Bronchial epithelial cell (primary cell): ENCODE data around the gene TTC7B. TPM values are rescaled to one million over a fixed set of nuclear protein-coding genes. Genes with fewer than 3 reads are reported as not detected.

ENCODE experiments used
- DNase-seq: peaks from one replicate; pipeline ENCODE4 v3.0.0-alpha.2; 2010; ENCODE audit warnings: low read depth
- FAIRE-seq: peaks from 2 replicates; lab custom pipeline; 2011; peaks lifted over from hg19 to GRCh38; lab: Jason Lieb, UNC
- H3K27me3 ChIP-seq: 2 replicates; pipeline ENCODE4 v1.5.1; 2011; ENCODE audit warnings: low read length; ENCODE audit not compliant: control insufficient read depth, insufficient read depth
- H3K36me3 ChIP-seq: 2 replicates; pipeline ENCODE4 v1.5.1; 2011; ENCODE audit warnings: low read length; ENCODE audit not compliant: control insufficient read depth, insufficient read depth
- H3K4me3 ChIP-seq: 2 replicates; pipeline ENCODE4 v1.5.1; 2011; ENCODE audit warnings: mild to moderate bottlenecking, low read depth, low read length, control low read depth
- CTCF ChIP-seq: IDR thresholded peaks from 2 replicates; pipeline ENCODE4 v1.5.1; 2011; ENCODE audit warnings: mild to moderate bottlenecking, moderate library complexity, low read length, control low read depth, inconsistent platforms; ENCODE audit not compliant: insufficient read depth, severe bottlenecking
- total RNA-seq: library from RNA; depleted of rRNA; stranded (reverse); fragments of >200 nt; gene quantifications from 2 replicates; pipeline ENCODE4 v1.2.1, GENCODE V29; 2014

The TTC7B gene
- total RNA-seq, 1 donor from 2014 or later: 2.9 TPM

GRCh38 chr14:90656973-90657372 lies 159.3 kb downstream of the TTC7B start:
- DNase-seq (no peak), FAIRE-seq (no peak)
- no peak for TF ChIP-seq CTCF
- Histone ChIP-seq H3K27me3 (no peaks in the 10 kb centered on the region), H3K4me3 (no peak overlapping the region), H3K36me3 (no peaks in the 10 kb centered on the region)

- no peaks in the 10 kb centered on the region for H3K27me3 ChIP-seq
- FAIRE-seq: no peak
- no peak for DNase-seq
- no peak for TF ChIP-seq CTCF
- H3K36me3 ChIP-seq: no peaks in the 10 kb centered on the region
- H3K4me3 ChIP-seq: no peak overlapping the region
These were observed 160.4 kb downstream of the TTC7B start for GRCh38 chr14:90655829-90656228.

- DNase-seq: no peak
These were observed 161.4 kb downstream of the TTC7B start for GRCh38 chr14:90654831-90655276.

GRCh38 chr14:90652626-90653025 lies 163.6 kb downstream of the TTC7B start:
- no peak for DNase-seq
- no peak for TF ChIP-seq CTCF
- Histone ChIP-seq H3K27me3 (no peaks in the 10 kb centered on the region), H3K4me3 (no peak overlapping the region), H3K36me3 (no peaks in the 10 kb centered on the region)
- FAIRE-seq: no peak

More at GRCh38 chr14:90654831-90655276, 161.4 kb downstream of the TTC7B start:
- Histone ChIP-seq H3K4me3 (no peak overlapping the region), H3K27me3 (no peaks in the 10 kb centered on the region), H3K36me3 (no peaks in the 10 kb centered on the region)
- no peak for FAIRE-seq
- TF ChIP-seq CTCF: no peak

GRCh38 chr14:90651976-90652560 lies 164.2 kb downstream of the TTC7B start:
- DNase-seq: no peak
- no peak for FAIRE-seq
- no peaks in the 10 kb centered on the region for H3K27me3 ChIP-seq
- no peak for TF ChIP-seq CTCF
- no peaks in the 10 kb centered on the region for H3K36me3 ChIP-seq
- H3K4me3 ChIP-seq: no peak overlapping the region

- no peak for FAIRE-seq
- H3K27me3 ChIP-seq: no peaks in the 10 kb centered on the region
- DNase-seq: no peak
- no peak overlapping the region for H3K4me3 ChIP-seq
- no peaks in the 10 kb centered on the region for H3K36me3 ChIP-seq
- no peak for TF ChIP-seq CTCF
These were observed 164.9 kb downstream of the TTC7B start for GRCh38 chr14:90651271-90651804.
